ENCODE results near the gene ERH.
A peak's percentile ranks its signal among the peaks of the same experiment; 100 is the strongest.
"Not testable (repeated sequence)": the region's sequence is repeated elsewhere in the genome, so short reads cannot be mapped to it uniquely, and the experiment has no call there.

ERH gene

DNA sequence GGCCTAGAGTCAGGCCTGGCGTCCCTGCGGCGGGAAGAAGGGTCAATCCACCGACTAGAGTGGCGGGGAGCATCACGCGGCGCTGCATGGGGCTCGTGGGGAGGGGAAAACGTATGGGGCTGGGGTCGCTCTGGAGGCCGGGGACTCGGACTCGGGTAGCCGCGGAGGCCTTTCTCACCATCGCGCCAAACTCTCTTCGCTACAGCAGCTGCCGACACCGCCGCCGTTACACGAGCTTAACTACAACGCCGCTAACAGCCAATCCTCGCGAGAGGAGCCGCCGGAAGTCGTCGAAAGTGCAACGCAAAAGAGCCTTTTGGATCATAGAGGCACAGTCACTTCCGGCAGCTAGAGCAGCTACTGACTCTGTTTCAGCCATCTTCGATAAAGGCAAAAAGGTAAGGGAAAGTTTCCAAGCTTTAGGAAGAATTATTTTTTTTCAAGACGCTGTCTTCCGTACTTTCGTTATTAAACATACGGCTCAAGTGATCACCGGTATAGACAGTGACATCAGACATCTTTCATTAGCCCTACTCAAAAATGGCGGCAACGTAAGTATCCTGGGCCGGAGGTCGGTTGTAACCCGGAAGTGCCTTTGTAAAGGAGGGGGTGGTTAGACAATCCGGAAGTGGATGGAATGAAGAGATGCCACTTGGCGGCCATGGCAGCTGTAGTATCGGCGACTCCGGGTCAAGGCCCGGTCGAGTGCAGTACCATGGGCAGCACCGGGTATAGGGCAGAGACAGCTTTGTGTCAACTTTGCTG is at the start of gene ERH, which contains the start of gene SLC39A9:
Gene ERH, minus strand, starts transcription at position 247 of the 765 bp plus-strand sequence. Its CDS starts 66 bp downstream, at position 181.
Gene SLC39A9, plus strand, starts transcription at position 640 of the 765 bp plus-strand sequence. CDS start 678 bp downstream, outside the sequence.
- DNase-seq (peak; percentile 91), ATAC-seq (peak; percentile 91)
- Mint-ChIP-seq H3K27ac (peak within 1 kb of the TSS; percentile 98), H3K36me3 (ENCODE audit: low read depth) (peaks cover 44% of the 10 kb centered on the region), H3K27me3 (no peaks in the 10 kb centered on the region), H3K4me1 (peaks cover 74% of the 10 kb centered on the region), H3K9me3 (no peaks in the 10 kb centered on the region), H3K4me3 (peak within 1 kb of the TSS; percentile 90)

- peaks cover 31% of the 10 kb centered on the region for H3K36me3 Mint-ChIP-seq (ENCODE audit: low read depth)
- peak overlapping the region; percentile 58 for H3K27ac Mint-ChIP-seq
Measured at GRCh38 chr14:69443296-69443805, 45.3 kb upstream of the ERH start.

GRCh38 chr14:69441948-69442347 is 43.8 kb upstream of the ERH start:
- H3K36me3 Mint-ChIP-seq (ENCODE audit: low read depth), result peaks cover 26% of the 10 kb centered on the region
- no peaks in the 10 kb centered on the region for H3K9me3 Mint-ChIP-seq
- H3K4me1 Mint-ChIP-seq, result peaks cover 16% of the 10 kb centered on the region
- ATAC-seq (no peak), DNase-seq (no peak)
- peak overlapping the region; percentile 29 for H3K27ac Mint-ChIP-seq
- no peaks in the 10 kb centered on the region for H3K27me3 Mint-ChIP-seq
- H3K4me3 Mint-ChIP-seq, result peak overlapping the region; percentile 39

More at GRCh38 chr14:69443296-69443805, 45.3 kb upstream of the ERH start:
- no peaks in the 10 kb centered on the region for H3K9me3 Mint-ChIP-seq
- DNase-seq, result no peak
- no peak for ATAC-seq
- H3K4me1 Mint-ChIP-seq, result peaks cover 16% of the 10 kb centered on the region
- no peaks in the 10 kb centered on the region for H3K27me3 Mint-ChIP-seq
- H3K4me3 Mint-ChIP-seq, result peak overlapping the region; percentile 12

DNA sequence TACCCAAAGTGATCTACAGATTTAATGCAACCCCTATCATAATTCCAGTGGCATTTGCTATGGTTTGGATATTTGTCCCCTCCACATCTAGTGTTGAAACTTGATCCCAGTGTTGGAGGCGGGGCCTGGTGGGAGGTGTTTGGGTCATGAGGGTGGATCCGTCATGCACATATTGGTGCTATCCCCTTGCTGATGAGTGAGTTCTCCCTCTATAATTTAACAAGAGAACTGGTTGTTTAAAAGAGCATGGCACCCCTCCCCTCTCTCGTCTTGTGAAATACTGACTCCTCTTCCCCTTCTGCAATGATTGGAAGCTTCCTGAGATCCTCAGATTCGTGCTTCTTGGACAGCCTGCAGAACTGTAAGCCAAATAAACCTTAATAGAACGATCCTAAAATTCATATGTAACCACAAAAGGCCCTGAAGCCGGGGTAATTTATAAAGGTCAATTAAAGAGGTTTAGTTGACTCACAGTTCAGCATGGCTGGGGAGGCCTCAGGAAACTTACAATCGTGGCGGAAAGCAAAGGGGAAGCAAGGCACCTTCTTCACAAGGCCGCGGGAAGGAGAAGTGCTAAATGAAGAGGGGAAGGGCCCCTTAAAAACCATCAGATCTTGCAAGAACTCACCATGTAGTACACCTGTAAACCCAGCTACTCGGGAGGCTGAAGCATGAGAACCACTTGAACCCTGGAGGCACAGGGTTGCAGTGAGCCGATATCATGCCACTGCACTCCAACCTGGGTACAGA is 41.6 kb upstream of the ERH start:
- Mint-ChIP-seq H3K27me3 (no peaks in the 10 kb centered on the region), H3K4me1 (peaks cover 21% of the 10 kb centered on the region), H3K4me3 (no peak overlapping the region), H3K27ac (no peak overlapping the region), H3K36me3 (ENCODE audit: low read depth) (peaks cover 23% of the 10 kb centered on the region), H3K9me3 (no peaks in the 10 kb centered on the region)
- DNase-seq, result no peak
- no peak for ATAC-seq

DNA sequence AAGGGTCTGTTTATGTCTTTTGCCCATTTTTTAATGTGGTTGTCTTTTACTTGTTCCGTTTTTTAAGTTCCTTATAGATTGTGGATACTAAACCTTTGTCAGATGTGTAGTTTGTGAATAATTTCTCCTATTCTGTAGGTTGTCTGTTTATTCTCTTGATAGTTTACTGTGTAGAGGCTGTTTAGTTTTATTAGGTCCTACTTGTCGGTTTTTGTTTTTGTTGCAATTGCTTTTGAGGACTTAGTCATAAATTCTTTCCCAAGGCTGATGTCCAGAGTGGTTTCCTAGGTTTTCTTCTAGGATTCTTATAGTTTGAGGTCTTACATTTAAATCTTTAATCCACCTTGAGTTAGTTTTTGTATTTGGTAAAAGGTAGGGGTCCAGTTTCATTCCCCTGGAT is 34.3 kb upstream of the ERH start:
- peaks cover 19% of the 10 kb centered on the region for H3K36me3 Mint-ChIP-seq (ENCODE audit: low read depth)
- peaks cover 7% of the 10 kb centered on the region for H3K4me1 Mint-ChIP-seq
- ATAC-seq (no peak), DNase-seq (no peak)
- no peak overlapping the region for H3K27ac Mint-ChIP-seq
- no peaks in the 10 kb centered on the region for H3K27me3 Mint-ChIP-seq
- H3K4me3 Mint-ChIP-seq, result no peak overlapping the region
- no peaks in the 10 kb centered on the region for H3K9me3 Mint-ChIP-seq

- peaks cover 7% of the 10 kb centered on the region for H3K4me1 Mint-ChIP-seq
- no peak overlapping the region for H3K27ac Mint-ChIP-seq
- no peak for DNase-seq
- H3K36me3 Mint-ChIP-seq (ENCODE audit: low read depth), result peaks cover 26% of the 10 kb centered on the region
- H3K4me3 Mint-ChIP-seq, result no peak overlapping the region
- no peaks in the 10 kb centered on the region for H3K9me3 Mint-ChIP-seq
- H3K27me3 Mint-ChIP-seq, result no peaks in the 10 kb centered on the region
- no peak for ATAC-seq
Measured at GRCh38 chr14:69430306-69430939, 32.3 kb upstream of the ERH start.

- H3K9me3 Mint-ChIP-seq, result no peaks in the 10 kb centered on the region
- H3K27ac Mint-ChIP-seq, result no peak overlapping the region
Measured at GRCh38 chr14:69429643-69430042, 31.5 kb upstream of the ERH start.

DNA sequence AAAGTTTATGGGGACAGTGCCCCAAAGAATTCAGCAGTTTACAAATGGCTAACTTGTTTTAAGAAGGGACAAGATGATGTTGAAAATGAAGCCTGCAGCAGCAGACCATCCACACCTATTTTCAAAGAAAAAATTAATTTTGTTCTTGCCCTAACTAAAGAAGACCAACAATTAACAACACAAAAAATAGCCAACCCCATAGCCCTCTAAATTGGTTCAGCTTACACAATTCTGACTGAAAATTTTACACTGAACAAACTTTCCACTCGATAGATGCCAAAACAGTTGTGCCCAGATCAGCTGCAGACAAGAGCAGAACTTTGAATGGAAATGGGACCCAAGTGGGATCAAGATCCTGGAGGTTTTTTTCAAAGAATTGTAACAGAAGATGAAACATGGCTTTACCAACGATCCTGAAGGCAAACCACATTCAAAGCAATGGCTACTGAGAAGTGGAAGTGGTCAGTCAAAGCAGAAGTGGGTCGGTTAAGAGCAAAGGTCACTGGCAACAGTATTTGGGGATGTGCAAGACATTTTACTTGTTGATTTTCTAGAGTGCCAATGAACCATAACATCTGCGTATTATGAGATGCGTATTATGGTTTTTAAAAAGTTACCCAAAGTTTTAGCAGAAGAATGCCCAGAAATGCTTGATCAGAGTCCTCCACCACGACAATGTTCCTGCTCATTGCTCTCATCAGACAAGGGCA is 30.3 kb upstream of the ERH start:
- H3K4me3 Mint-ChIP-seq, result no peak overlapping the region
- H3K36me3 Mint-ChIP-seq (ENCODE audit: low read depth), result peaks cover 37% of the 10 kb centered on the region
- DNase-seq, result no peak
- ATAC-seq, result no peak
- no peaks in the 10 kb centered on the region for H3K9me3 Mint-ChIP-seq
- no peaks in the 10 kb centered on the region for H3K27me3 Mint-ChIP-seq
- no peak overlapping the region for H3K27ac Mint-ChIP-seq
- H3K4me1 Mint-ChIP-seq, result peaks cover 2% of the 10 kb centered on the region

More at GRCh38 chr14:69429643-69430042, 31.5 kb upstream of the ERH start:
- Mint-ChIP-seq H3K36me3 (ENCODE audit: low read depth) (peaks cover 32% of the 10 kb centered on the region), H3K4me1 (peaks cover 2% of the 10 kb centered on the region), H3K4me3 (no peak overlapping the region), H3K27me3 (no peaks in the 10 kb centered on the region)
- ATAC-seq (no peak), DNase-seq (no peak)

DNA sequence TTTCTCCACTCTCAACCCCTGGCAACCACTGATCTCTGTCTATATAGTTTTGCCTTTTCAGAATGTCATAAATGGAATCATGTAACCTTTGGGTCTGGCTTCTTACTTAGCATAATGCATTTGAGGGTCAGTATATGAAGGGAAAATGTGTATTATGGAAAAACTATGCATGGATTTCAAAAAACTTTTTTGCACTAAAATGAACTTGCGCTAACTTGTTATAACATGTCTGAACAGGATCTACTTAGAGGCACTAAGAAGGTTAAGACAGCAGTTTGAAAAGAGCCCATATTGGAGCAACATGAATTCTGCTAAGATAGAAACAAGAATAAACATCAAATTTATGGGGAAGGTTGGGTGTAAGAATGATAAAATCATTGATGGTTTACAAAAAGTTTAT is 29.5 kb upstream of the ERH start:
- no peaks in the 10 kb centered on the region for H3K9me3 Mint-ChIP-seq
- ATAC-seq, result no peak
- H3K36me3 Mint-ChIP-seq (ENCODE audit: low read depth), result peaks cover 37% of the 10 kb centered on the region
- H3K4me1 Mint-ChIP-seq, result peaks cover 2% of the 10 kb centered on the region
- H3K27ac Mint-ChIP-seq, result no peak overlapping the region
- DNase-seq, result no peak
- no peaks in the 10 kb centered on the region for H3K27me3 Mint-ChIP-seq
- no peak overlapping the region for H3K4me3 Mint-ChIP-seq

- peaks cover 30% of the 10 kb centered on the region for H3K36me3 Mint-ChIP-seq (ENCODE audit: low read depth)
- H3K27ac Mint-ChIP-seq, result no peak overlapping the region
- H3K4me3 Mint-ChIP-seq, result no peak overlapping the region
- DNase-seq, result no peak
- no peaks in the 10 kb centered on the region for H3K9me3 Mint-ChIP-seq
- no peak for ATAC-seq
- no peaks in the 10 kb centered on the region for H3K27me3 Mint-ChIP-seq
- peaks cover 17% of the 10 kb centered on the region for H3K4me1 Mint-ChIP-seq
Measured at GRCh38 chr14:69424149-69424923, 26.2 kb upstream of the ERH start.

- Mint-ChIP-seq H3K27ac (no peak overlapping the region), H3K36me3 (ENCODE audit: low read depth) (peaks cover 24% of the 10 kb centered on the region), H3K4me3 (no peak overlapping the region), H3K9me3 (no peaks in the 10 kb centered on the region), H3K27me3 (no peaks in the 10 kb centered on the region), H3K4me1 (peaks cover 26% of the 10 kb centered on the region)
- ATAC-seq (no peak), DNase-seq (no peak)
Measured at GRCh38 chr14:69423279-69423678, 25.2 kb upstream of the ERH start.

GRCh38 chr14:69416087-69416486 is 18.0 kb upstream of the ERH start:
- DNase-seq, H3K27ac Mint-ChIP-seq, ATAC-seq, H3K27me3 Mint-ChIP-seq, H3K4me3 Mint-ChIP-seq: not testable (repeated sequence)
- Mint-ChIP-seq H3K9me3 (peaks cover 12% of the 10 kb centered on the region), H3K4me1 (peaks cover 44% of the 10 kb centered on the region), H3K36me3 (ENCODE audit: low read depth) (peaks cover 15% of the 10 kb centered on the region)

DNA sequence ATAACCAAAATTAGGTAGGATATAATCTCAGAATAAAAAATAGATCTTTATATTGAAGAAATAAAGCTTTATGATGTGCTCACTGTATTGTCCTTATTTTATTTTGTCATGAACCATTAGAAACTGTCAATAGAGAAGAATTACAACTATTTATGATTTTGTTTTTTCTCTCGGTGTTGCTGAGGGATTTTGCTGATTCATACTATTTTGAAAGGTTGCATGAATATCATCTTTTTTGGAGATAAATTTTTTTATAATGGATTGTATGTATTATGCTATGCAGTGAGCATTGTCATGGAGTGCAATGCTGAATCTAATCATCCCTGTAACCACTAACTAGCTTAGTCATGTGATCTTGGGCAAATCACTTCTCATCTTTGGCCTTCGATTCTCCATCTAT is 15.4 kb upstream of the ERH start:
- DNase-seq (no peak), ATAC-seq (no peak)
- Mint-ChIP-seq H3K36me3 (ENCODE audit: low read depth) (peaks cover 19% of the 10 kb centered on the region), H3K27me3 (no peaks in the 10 kb centered on the region), H3K4me3 (no peak overlapping the region), H3K9me3 (peaks cover 12% of the 10 kb centered on the region), H3K27ac (no peak overlapping the region), H3K4me1 (peaks cover 20% of the 10 kb centered on the region)
